MM.1S (cell line): ENCODE data around the gene GPRIN1.

Experiments used
- DNase-seq: peaks from one replicate; pipeline ENCODE4 v3.0.0-alpha.2; 2015
- H2AFZ ChIP-seq: fragments of 300-600 bp; sonication (generic); 2 replicates; pipeline ENCODE4 v1.6.0; 2016; ENCODE audit warnings: antibody characterized with exemption, low read length
- H3F3A ChIP-seq: fragments of 300-600 bp; sonication (generic); 2 replicates; pipeline ENCODE4 v1.6.1; 2016; ENCODE audit warnings: mild to moderate bottlenecking, antibody characterized with exemption, low read length, moderate library complexity, mixed read lengths; ENCODE audit not compliant: insufficient read depth
- H3K27ac ChIP-seq: fragments of 300-600 bp; sonication (generic); 2 replicates; pipeline ENCODE4 v1.5.1; 2016; ENCODE audit warnings: mild to moderate bottlenecking, low read length
- H3K27me3 ChIP-seq: fragments of 300-600 bp; sonication (generic); replicated peaks from 2 replicates; pipeline ENCODE4 v1.6.0; 2016; ENCODE audit warnings: low read length; ENCODE audit not compliant: insufficient read depth
- H3K36me3 ChIP-seq: fragments of 300-600 bp; sonication (generic); replicated peaks from 2 replicates; pipeline ENCODE4 v1.6.1; 2016; ENCODE audit warnings: mild to moderate bottlenecking, low read length, mixed read lengths; ENCODE audit not compliant: insufficient read depth
- H3K4me1 ChIP-seq: fragments of 300-600 bp; sonication (generic); 2 replicates; pipeline ENCODE4 v1.6.1; 2016; ENCODE audit warnings: low read length, mixed read lengths
- H3K4me2 ChIP-seq: fragments of 300-600 bp; sonication (generic); 2 replicates; pipeline ENCODE4 v1.6.0; 2016; ENCODE audit warnings: low read depth, low read length
- H3K4me3 ChIP-seq: fragments of 300-600 bp; sonication (generic); 2 replicates; pipeline ENCODE4 v1.5.1; 2016; ENCODE audit warnings: low read length, mixed read lengths
- H3K79me2 ChIP-seq: fragments of 300-600 bp; sonication (generic); 2 replicates; pipeline ENCODE4 v1.6.1; 2016; ENCODE audit warnings: mixed run types, low read length, mixed read lengths
- H3K9ac ChIP-seq: fragments of 300-600 bp; sonication (generic); 2 replicates; pipeline ENCODE4 v1.6.1; 2016; ENCODE audit warnings: low read length, mixed read lengths
- H3K9me2 ChIP-seq: fragments of 300-600 bp; sonication (generic); replicated peaks from 2 replicates; pipeline ENCODE4 v1.6.1; 2016; ENCODE audit warnings: mild to moderate bottlenecking, low read length, mixed read lengths; ENCODE audit not compliant: insufficient read depth
- H3K9me3 ChIP-seq: fragments of 300-600 bp; sonication (generic); replicated peaks from 2 replicates; pipeline ENCODE4 v1.6.1; 2016; ENCODE audit warnings: mild to moderate bottlenecking, low read length, mixed read lengths; ENCODE audit not compliant: insufficient read depth
- H4K20me1 ChIP-seq: fragments of 300-600 bp; sonication (generic); 2 replicates; pipeline ENCODE4 v1.6.1; 2016; ENCODE audit warnings: mild to moderate bottlenecking, low read length, moderate library complexity, mixed read lengths; ENCODE audit not compliant: insufficient read depth
- CTCF ChIP-seq: fragments of 300-600 bp; sonication (generic); IDR thresholded peaks from 2 replicates; pipeline ENCODE4 v1.5.1; 2016; ENCODE audit warnings: antibody characterized with exemption, low read length, mixed read lengths
- EZH2 ChIP-seq: fragments of 300-600 bp; sonication (generic); optimal IDR thresholded peaks from 2 replicates; pipeline ENCODE3; 2017; ENCODE audit warnings: low read depth, mild to moderate bottlenecking, antibody characterized with exemption, low read length, mixed read lengths
- EZH2phosphoT487 ChIP-seq: fragments of 300-600 bp; sonication (generic); IDR thresholded peaks from 2 replicates; pipeline ENCODE4 v1.6.1; 2018; ENCODE audit warnings: antibody characterized with exemption, low read length

Gene GPRIN1

GRCh38 chr5:176550275-176550831 is 59.6 kb downstream of the GPRIN1 start:
- no peaks in the 10 kb centered on the region for H3K9me2 ChIP-seq
- no peaks in the 10 kb centered on the region for H3K9me3 ChIP-seq
- no peak overlapping the region for H3K27ac ChIP-seq
- H3K4me1 ChIP-seq: peaks cover 11% of the 10 kb centered on the region; the same call in 1 of the 2 replicates
- no peaks in the 10 kb centered on the region for H3K79me2 ChIP-seq
- peaks cover 8% of the 10 kb centered on the region; the same call in 1 of the 2 replicates for H3K27me3 ChIP-seq
- H3K4me2 ChIP-seq: peak overlapping the region; percentile 89
- TF ChIP-seq EZH2 (no peak), CTCF (no peak), EZH2phosphoT487 (no peak)
- peak overlapping the region; percentile 6; the same call in 1 of the 2 replicates for H3K9ac ChIP-seq
- DNase-seq: peak; percentile 21
- H4K20me1 ChIP-seq: no peaks in the 10 kb centered on the region
- H3K36me3 ChIP-seq: no peaks in the 10 kb centered on the region
- peak overlapping the region; percentile 15; the same call in 1 of the 2 replicates for H2AFZ ChIP-seq
- peak overlapping the region; percentile 47 for H3K4me3 ChIP-seq
- no peaks in the 10 kb centered on the region for H3F3A ChIP-seq

- Histone ChIP-seq H3K79me2 (0 out of 2 replicates have a peak, but pooled peaks cover 2% of the 10 kb centered on the region), H3F3A (no peaks in the 10 kb centered on the region), H3K27ac (no peak overlapping the region), H3K36me3 (no peaks in the 10 kb centered on the region), H3K9me3 (no peaks in the 10 kb centered on the region), H3K27me3 (peaks cover 8% of the 10 kb centered on the region; the same call in 1 of the 2 replicates), H3K4me3 (peak overlapping the region; percentile 47), H3K4me2 (peak overlapping the region; percentile 89; the same call in 1 of the 2 replicates), H3K4me1 (peaks cover 11% of the 10 kb centered on the region; the same call in 1 of the 2 replicates), H3K9ac (no peak overlapping the region), H4K20me1 (no peaks in the 10 kb centered on the region), H2AFZ (no peak overlapping the region), H3K9me2 (no peaks in the 10 kb centered on the region)
- TF ChIP-seq EZH2 (no peak), CTCF (no peak), EZH2phosphoT487 (no peak)
- no peak for DNase-seq
Observed at GRCh38 chr5:176549871-176550270, 60.1 kb downstream of the GPRIN1 start.

GRCh38 chr5:176548967-176549444 is 61.0 kb downstream of the GPRIN1 start, which contains the start of gene CDHR2:
Gene CDHR2 (plus strand): TSS chr5:176549342. CDS start chr5:176565353, 16,011 bp downstream.
- H3K79me2 ChIP-seq: 0 out of 2 replicates have a peak, but pooled peaks cover 2% of the 10 kb centered on the region
- TF ChIP-seq EZH2 (no peak), CTCF (no peak), EZH2phosphoT487 (no peak)
- peak within 1 kb of the TSS; percentile 89 for H3K4me2 ChIP-seq
- no peaks in the 10 kb centered on the region for H3K9me2 ChIP-seq
- H3K27ac ChIP-seq: no peak within 1 kb of the TSS
- DNase-seq: no peak
- peaks cover 7% of the 10 kb centered on the region for H3K4me1 ChIP-seq
- H3K36me3 ChIP-seq: no peaks in the 10 kb centered on the region
- H4K20me1 ChIP-seq: no peaks in the 10 kb centered on the region
- peak within 1 kb of the TSS; percentile 47 for H3K4me3 ChIP-seq
- H3F3A ChIP-seq: 0 out of 2 replicates have a peak, but pooled peaks cover 4% of the 10 kb centered on the region
- H3K9ac ChIP-seq: no peak within 1 kb of the TSS
- no peaks in the 10 kb centered on the region for H3K9me3 ChIP-seq
- 0 out of 2 replicates have a peak, but pooled peaks cover 3% of the 10 kb centered on the region for H3K27me3 ChIP-seq
- no peak within 1 kb of the TSS for H2AFZ ChIP-seq
